ELR (cell line): Measurements from ENCODE around the gene ZNF80.

ENCODE experiments used
- DNase-seq: peaks from one replicate; pipeline ENCODE4 v3.0.0-alpha.2; 2015; ENCODE audit warnings: low read depth

The ZNF80 gene

GRCh38 chr3:114218578-114219185 lies 18.7 kb downstream of the ZNF80 start:
- DNase-seq, result no peak

DNA sequence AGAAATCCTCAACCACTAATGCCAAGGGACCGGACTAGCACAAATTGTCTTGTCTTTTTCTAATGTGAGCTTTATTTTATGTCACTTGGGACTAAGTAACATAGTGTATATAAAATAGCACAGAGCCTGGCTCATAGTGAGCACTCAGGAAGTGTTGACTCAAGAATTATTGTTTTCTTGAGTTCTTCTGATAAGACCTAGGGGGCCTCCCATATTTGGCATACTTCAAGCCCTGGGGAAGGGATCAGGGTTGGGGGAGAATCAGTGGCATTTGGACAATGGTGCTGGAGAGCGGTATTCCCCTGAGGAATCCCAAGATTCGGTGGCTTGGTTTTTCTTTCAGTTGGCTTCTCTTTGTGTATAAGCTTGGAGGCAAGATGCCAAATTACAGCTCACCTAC lies 19.4 kb downstream of the ZNF80 start:
- no peak for DNase-seq

DNA sequence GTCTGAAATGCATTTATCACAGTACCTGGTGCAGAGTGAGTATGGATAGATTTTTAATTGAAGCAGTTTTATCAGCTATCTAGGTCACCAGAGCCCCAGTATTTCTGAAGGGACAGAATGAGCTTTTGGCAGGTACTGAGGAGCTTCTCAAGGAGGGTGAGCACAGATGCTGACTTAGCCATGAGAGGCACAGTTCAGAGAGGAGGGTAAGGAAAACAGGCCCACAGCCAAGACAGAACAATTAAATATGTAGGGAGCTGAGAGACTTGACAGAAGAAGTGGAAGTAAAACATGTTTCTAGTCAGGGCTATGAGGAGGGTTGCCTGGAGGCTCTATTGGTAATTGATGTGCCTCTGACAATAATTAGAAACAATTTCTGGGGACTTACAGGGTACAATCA lies 20.1 kb downstream of the ZNF80 start:
- no peak for DNase-seq

- DNase-seq, result no peak
Measured at GRCh38 chr3:114216186-114216970, 21.0 kb downstream of the ZNF80 start.

DNA sequence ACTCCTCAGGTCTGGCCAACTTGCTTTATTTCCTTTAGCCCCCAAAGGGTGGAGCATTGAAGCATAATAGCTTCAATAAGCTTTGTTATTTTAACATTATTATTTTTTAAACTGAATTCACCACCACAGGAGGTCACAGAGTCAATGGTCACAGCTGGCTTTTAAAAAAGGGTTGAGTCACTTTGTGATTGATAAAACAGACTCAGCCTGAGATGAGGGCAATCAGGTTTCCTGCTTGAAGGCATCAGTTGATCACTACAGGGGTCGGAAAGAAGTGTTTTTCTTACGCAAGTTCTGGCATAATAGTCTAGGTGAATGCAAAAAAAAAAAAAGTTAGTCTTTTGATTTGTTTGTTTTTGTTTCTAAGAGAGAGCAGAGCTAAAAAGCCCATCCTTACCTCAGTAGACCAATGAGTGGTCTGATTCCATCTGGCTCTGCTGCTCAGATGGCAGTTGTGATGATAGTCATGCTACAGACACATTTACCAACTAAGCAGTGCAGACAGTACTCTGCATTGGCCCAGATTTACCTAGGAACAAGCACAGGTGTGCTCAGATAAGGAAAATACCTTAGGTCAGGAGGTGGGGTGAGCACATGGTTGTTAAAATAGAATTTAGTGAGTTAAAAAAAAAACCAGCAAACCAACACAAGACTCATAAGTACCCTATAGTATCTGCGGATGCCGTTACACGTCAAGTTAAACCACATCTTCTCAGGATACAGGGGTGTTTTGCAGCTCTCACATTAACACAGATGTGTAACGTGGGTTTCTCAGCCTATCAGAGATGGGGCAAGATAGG lies 22.6 kb downstream of the ZNF80 start:
- DNase-seq, result no peak

DNA sequence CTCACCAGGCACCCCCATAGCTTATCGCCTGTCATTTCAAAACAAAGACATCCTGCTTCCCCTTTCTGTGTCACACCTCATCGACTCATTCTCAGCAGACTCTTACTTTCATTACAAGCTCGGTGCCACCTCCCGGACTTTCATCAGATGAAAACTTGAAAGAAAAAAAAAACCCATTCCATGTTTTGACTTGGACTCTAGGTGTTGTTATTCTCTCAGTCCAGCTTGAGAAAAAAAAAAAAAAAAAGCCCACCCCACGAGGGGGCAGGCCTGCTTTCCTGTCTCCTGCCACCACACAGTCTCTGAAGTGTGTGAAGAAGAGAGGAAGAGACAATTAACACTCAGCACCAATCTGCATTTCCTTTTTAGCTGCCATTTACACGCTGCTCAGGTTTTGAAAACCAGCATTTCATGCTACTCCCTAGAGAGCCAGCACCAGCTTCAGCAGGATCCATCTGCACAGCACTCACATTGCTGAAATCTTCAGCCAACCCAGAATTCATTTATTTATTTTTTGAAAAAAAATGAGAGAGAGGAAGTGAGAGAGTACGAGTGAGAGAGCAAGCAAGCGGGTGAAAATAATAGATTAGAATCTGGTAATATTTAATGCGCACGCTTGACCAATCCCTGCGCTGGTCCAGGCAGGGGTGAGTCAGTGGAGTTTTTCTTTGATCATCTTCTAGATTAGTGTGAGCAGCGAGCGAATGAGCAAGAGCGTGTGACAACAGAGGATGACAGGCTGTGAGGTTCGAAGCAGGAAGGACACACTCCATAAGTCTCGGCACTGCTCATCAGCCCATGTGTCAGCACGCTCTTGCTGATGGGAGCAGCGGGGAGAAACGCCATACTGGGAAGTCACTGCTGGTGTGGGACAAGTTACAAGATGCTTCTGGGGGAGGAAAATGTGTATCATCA lies 23.5 kb downstream of the ZNF80 start:
- peak; percentile 90 for DNase-seq

DNA sequence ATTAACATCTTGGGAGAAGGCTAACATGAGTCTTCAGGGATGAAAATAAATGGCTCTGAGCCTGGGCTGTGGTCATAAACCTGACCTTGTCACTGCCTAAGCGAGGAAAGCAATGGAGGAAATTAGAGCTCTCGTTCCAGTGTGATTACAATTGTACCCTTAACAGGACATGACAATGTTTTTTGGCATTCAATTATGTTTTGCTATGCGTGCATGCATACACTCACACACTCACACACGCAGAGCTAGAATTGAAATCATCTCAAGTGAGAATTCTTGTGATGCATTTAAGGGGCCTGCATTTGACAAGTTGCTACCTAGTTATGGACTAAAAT lies 24.1 kb downstream of the ZNF80 start:
- DNase-seq, result peak; percentile 59

DNA sequence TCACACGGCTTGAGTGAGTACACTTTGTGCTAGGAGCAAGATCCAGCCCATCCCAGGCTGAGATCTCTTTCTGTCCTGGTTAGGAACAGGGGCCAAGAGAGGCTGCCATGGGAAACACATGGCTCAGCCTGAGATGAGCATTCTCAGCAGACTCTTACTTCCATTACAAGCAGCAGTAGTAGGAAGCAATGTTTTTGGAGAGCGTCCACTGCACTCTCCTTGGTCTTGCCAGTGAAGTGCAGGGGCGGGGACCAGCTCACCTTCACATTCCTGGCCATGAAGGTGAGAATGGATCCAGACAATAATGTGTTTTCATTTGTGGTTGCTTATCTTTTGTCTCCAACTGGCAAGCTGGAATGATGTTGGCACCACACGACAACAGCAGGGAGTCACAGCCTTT lies 24.7 kb downstream of the ZNF80 start:
- DNase-seq, result no peak

GRCh38 chr3:114207768-114208167 lies 29.6 kb downstream of the ZNF80 start:
- DNase-seq, result no peak

GRCh38 chr3:114206342-114206741 lies 31.0 kb downstream of the ZNF80 start:
- DNase-seq, result no peak

DNA sequence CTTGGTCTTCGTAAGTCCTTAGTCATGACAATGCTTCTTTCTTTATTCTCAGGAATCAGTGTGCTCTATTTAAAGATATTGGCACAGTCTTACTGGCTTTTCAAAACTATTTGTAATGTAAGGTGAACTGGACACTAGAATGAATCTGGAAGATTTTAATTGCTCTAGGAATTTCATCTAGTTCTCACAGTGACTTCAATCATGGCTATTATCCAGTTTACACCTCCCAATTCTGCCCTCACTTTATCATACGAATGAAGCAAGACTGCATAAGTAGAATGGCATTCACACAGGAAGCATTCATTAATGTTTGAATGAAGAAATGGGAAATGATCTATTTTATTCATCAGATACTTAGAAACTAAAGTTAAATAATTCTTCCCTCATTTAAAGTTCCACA lies 31.8 kb downstream of the ZNF80 start:
- no peak for DNase-seq

- peak; percentile 19 for DNase-seq
Measured at GRCh38 chr3:114194750-114195149, 42.6 kb downstream of the ZNF80 start.

DNA sequence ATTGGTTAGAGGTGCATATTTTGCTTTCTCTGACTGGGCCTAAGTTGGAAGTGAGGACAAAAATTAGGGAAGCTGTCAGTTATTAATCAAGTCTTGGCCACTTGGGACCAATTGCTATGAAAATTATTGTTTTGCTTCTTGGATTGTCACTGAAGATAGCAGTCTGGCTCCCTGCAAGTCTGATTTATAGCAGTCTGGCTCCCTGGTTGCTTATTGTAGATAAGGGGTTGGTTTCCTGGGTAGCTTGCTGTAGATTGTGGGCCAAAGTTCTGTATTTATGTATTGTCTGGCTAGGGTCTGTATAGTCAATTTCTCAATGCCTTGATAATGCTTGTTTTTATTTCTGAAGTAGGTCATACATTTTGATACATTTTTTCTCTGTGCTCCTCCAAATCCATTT lies 45.2 kb downstream of the ZNF80 start:
- DNase-seq, result no peak

DNA sequence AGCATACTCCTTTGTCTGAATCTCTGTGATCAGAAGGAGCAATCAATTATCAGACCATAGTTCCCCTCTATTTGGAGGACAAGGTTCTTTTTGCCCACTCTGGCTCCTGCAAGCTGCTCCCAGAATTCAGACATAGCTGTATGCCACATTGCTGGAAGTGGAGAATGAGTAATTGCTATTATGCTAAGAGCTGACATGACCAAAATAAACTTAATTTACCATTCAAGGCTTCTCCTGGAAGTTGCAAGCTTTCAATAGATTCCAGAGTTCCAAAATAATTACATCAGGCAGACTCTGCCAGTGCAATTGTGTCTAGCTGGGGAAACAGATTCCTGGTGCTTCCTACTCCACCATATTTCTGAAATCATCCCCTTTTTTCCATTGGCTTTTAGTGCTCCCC lies 50.9 kb downstream of the ZNF80 start:
- no peak for DNase-seq
